Measurements from ENCODE around the gene CAMK2N2.

The CAMK2N2 gene

GRCh38 chr3:184234671-184235380 is 26.5 kb downstream of the CAMK2N2 start:
- peaks cover 22% of the 10 kb centered on the region for H3K27me3 ChIP-seq (ENCODE audit: insufficient read depth, poor library complexity, severe bottlenecking)
- H3K27ac ChIP-seq (replicated peaks), result no peak overlapping the region
- TF ChIP-seq GABPA (IDR thresholded peaks at IDR 0.05; ENCODE audit: low read depth) (no peak), SPI1 (IDR thresholded peaks at IDR 0.05; ENCODE audit: borderline replicate concordance, low read depth) (no peak)
- no peak overlapping the region for H3K4me3 ChIP-seq (replicated peaks; ENCODE audit: insufficient read depth, low read length)
- DNase-seq (ENCODE audit: low read depth in 1 of 2, low spot score in 1 of 2), result no peak

GRCh38 chr3:184234224-184234623 is 27.1 kb downstream of the CAMK2N2 start:
- Histone ChIP-seq H3K4me3 (replicated peaks; ENCODE audit: insufficient read depth, low read length) (no peak overlapping the region), H3K27me3 (ENCODE audit: insufficient read depth, poor library complexity, severe bottlenecking) (peaks cover 26% of the 10 kb centered on the region), H3K27ac (replicated peaks) (no peak overlapping the region)
- TF ChIP-seq GABPA (IDR thresholded peaks at IDR 0.05; ENCODE audit: low read depth) (no peak), POLR2AphosphoS5 (IDR thresholded peaks at IDR 0.05; ENCODE audit: low read depth) (no peak), SPI1 (IDR thresholded peaks at IDR 0.05; ENCODE audit: borderline replicate concordance, low read depth) (no peak), REST (IDR thresholded peaks at IDR 0.05; ENCODE audit: insufficient replicate concordance, low read depth) (no peak), CTCF (IDR thresholded peaks at IDR 0.05; ENCODE audit: insufficient read depth, low read length) (no peak)
- peak in 1 of 2 experiments; percentile 21 for DNase-seq (ENCODE audit: low read depth in 1 of 2, low spot score in 1 of 2)

- H3K4me3 ChIP-seq (replicated peaks; ENCODE audit: insufficient read depth, low read length), result no peak overlapping the region
- H3K27me3 ChIP-seq (ENCODE audit: insufficient read depth, poor library complexity, severe bottlenecking), result peaks cover 31% of the 10 kb centered on the region
- DNase-seq (ENCODE audit: low read depth in 1 of 2, low spot score in 1 of 2), result no peak
- TF ChIP-seq SPI1 (IDR thresholded peaks at IDR 0.05; ENCODE audit: borderline replicate concordance, low read depth) (no peak), POLR2AphosphoS5 (IDR thresholded peaks at IDR 0.05; ENCODE audit: low read depth) (no peak), GABPA (IDR thresholded peaks at IDR 0.05; ENCODE audit: low read depth) (no peak), CTCF (IDR thresholded peaks at IDR 0.05; ENCODE audit: insufficient read depth, low read length) (no peak), REST (IDR thresholded peaks at IDR 0.05; ENCODE audit: insufficient replicate concordance, low read depth) (no peak)
- no peak overlapping the region for H3K27ac ChIP-seq (replicated peaks)
Measured at GRCh38 chr3:184233127-184233843, 28.1 kb downstream of the CAMK2N2 start.

- H3K27ac ChIP-seq (replicated peaks), result no peak overlapping the region
- TF ChIP-seq SPI1 (IDR thresholded peaks at IDR 0.05; ENCODE audit: borderline replicate concordance, low read depth), result no peak
- TF ChIP-seq GABPA (IDR thresholded peaks at IDR 0.05; ENCODE audit: low read depth), result no peak
- TF ChIP-seq CTCF (IDR thresholded peaks at IDR 0.05; ENCODE audit: insufficient read depth, low read length), result no peak
- TF ChIP-seq REST (IDR thresholded peaks at IDR 0.05; ENCODE audit: insufficient replicate concordance, low read depth), result no peak
- no peak for TF ChIP-seq POLR2AphosphoS5 (IDR thresholded peaks at IDR 0.05; ENCODE audit: low read depth)
- DNase-seq (ENCODE audit: low read depth in 1 of 2, low spot score in 1 of 2), result no peak
- no peak overlapping the region for H3K4me3 ChIP-seq (replicated peaks; ENCODE audit: insufficient read depth, low read length)
- peaks cover 41% of the 10 kb centered on the region for H3K27me3 ChIP-seq (ENCODE audit: insufficient read depth, poor library complexity, severe bottlenecking)
Measured at GRCh38 chr3:184231671-184232070, 29.7 kb downstream of the CAMK2N2 start.

Measured in HL-60 (cell line).